SK-N-SH treated with all-trans-retinoic acid at 6 μM for 48 hours (cell line): ENCODE measurements around the gene SMYD4.
A peak's percentile ranks its signal among the peaks of the same experiment; 100 is the strongest.

ENCODE experiments used
- ATAC-seq: fragments of 200-7000 bp; cut with Tn5 transposase; 3 replicates; pipeline ENCODE4 v1.9.1; 2020; ENCODE audit warnings: mild to moderate bottlenecking, moderate library complexity
- ARNTL ChIP-seq: fragments of 450-650 bp; formaldehyde crosslinking; IDR thresholded peaks from 2 replicates; pipeline ENCODE4 v1.5.0; 2020; ENCODE audit warnings: low read depth, mild to moderate bottlenecking, moderate library complexity, borderline replicate concordance
- CSDC2 ChIP-seq: fragments of 250-450 bp; sonication (Bioruptor Pico); IDR thresholded peaks from 2 replicates; pipeline ENCODE4 v1.5.0; 2020; ENCODE audit warnings: mild to moderate bottlenecking, moderate library complexity
- GLIS3 ChIP-seq: fragments of 250-450 bp; sonication (Bioruptor Pico); IDR thresholded peaks from 2 replicates; pipeline ENCODE4 v1.5.0; 2020; ENCODE audit warnings: mild to moderate bottlenecking, moderate library complexity
- OSR1 ChIP-seq: fragments of 250-450 bp; sonication (Bioruptor Pico); IDR thresholded peaks from 2 replicates; pipeline ENCODE4 v1.8.0; 2022; ENCODE audit warnings: moderate library complexity, mild to moderate bottlenecking, inconsistent platforms
- RARB ChIP-seq: fragments of 250-450 bp; sonication (Bioruptor Pico); IDR thresholded peaks from 2 replicates; pipeline ENCODE4 v1.8.0; 2021; ENCODE audit warnings: mild to moderate bottlenecking, moderate library complexity
- SNAI2 ChIP-seq: fragments of 250-450 bp; sonication (Bioruptor Pico); IDR thresholded peaks from 2 replicates; pipeline ENCODE4 v1.5.0; 2020; ENCODE audit warnings: mild to moderate bottlenecking, moderate library complexity
- TCF4 ChIP-seq: fragments of 250-450 bp; sonication (Bioruptor Pico); IDR thresholded peaks from 2 replicates; pipeline ENCODE4 v1.8.0; 2021; ENCODE audit warnings: mild to moderate bottlenecking, moderate library complexity, borderline replicate concordance
- TOX ChIP-seq: fragments of 250-450 bp; sonication (Bioruptor Pico); IDR thresholded peaks from 2 replicates; pipeline ENCODE4 v1.8.0; 2021; ENCODE audit warnings: mild to moderate bottlenecking, moderate library complexity, borderline replicate concordance
- ZC3H10 ChIP-seq: fragments of 250-450 bp; sonication (Bioruptor Pico); IDR thresholded peaks from 2 replicates; pipeline ENCODE4 v1.5.1; 2021; ENCODE audit warnings: mild to moderate bottlenecking, moderate library complexity
- ZFP30 ChIP-seq: fragments of 450-650 bp; formaldehyde crosslinking; IDR thresholded peaks from 2 replicates; pipeline ENCODE4 v1.5.0; 2022; ENCODE audit warnings: mild to moderate bottlenecking, moderate library complexity
- ZNF565 ChIP-seq: fragments of 450-650 bp; formaldehyde crosslinking; conservative IDR thresholded peaks from 2 replicates; pipeline ENCODE4 v1.5.0; 2020; ENCODE audit warnings: low read depth, mild to moderate bottlenecking, moderate library complexity
- ZNF70 ChIP-seq: fragments of 450-650 bp; formaldehyde crosslinking; IDR thresholded peaks from 2 replicates; pipeline ENCODE4 v1.5.0; 2020; ENCODE audit warnings: mild to moderate bottlenecking, moderate library complexity
- TF ChIP-seq, protein P1 (sequence below): fragments of 250-450 bp; sonication (Bioruptor Pico); IDR thresholded peaks from 2 replicates; pipeline ENCODE4 v1.5.1; 2020; ENCODE audit warnings: low read depth, mild to moderate bottlenecking, moderate library complexity
- TF ChIP-seq, protein P2 (sequence below): fragments of 250-450 bp; sonication (Bioruptor Pico); IDR thresholded peaks from 2 replicates; pipeline ENCODE4 v1.8.0; 2021; ENCODE audit warnings: low read depth, mild to moderate bottlenecking, moderate library complexity, borderline replicate concordance
- TF ChIP-seq, protein P3 (sequence below): fragments of 250-450 bp; sonication (Bioruptor Pico); IDR thresholded peaks from 2 replicates; pipeline ENCODE4 v1.8.0; 2020; ENCODE audit warnings: mild to moderate bottlenecking, moderate library complexity, borderline replicate concordance
- TF ChIP-seq, protein P4 (sequence below): fragments of 250-450 bp; sonication (Bioruptor Pico); IDR thresholded peaks from 2 replicates; pipeline ENCODE4 v1.5.0; 2020; ENCODE audit warnings: mild to moderate bottlenecking, moderate library complexity

SMYD4 gene

DNA sequence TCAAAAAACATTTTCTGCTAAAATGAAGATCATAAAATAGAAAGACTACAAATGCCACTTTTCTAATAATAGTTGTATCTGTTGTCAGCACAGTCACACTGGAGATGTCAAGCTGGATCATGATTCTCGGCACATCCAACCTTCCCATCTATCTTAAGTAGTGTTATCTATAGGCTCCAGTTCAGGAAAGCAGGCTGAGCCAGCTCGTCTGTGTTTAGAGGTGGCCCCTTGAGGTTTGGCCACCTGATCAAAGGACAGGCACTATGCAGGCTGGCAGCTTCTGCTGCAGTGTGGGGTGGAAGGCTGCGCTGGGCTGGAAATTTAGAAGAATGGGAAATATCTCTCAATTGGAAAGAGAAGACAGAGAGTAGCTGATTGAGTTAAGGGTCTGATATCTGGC lies 32.4 kb downstream of the SMYD4 start:
- no peak for ATAC-seq
- TF ChIP-seq, protein P1, sequence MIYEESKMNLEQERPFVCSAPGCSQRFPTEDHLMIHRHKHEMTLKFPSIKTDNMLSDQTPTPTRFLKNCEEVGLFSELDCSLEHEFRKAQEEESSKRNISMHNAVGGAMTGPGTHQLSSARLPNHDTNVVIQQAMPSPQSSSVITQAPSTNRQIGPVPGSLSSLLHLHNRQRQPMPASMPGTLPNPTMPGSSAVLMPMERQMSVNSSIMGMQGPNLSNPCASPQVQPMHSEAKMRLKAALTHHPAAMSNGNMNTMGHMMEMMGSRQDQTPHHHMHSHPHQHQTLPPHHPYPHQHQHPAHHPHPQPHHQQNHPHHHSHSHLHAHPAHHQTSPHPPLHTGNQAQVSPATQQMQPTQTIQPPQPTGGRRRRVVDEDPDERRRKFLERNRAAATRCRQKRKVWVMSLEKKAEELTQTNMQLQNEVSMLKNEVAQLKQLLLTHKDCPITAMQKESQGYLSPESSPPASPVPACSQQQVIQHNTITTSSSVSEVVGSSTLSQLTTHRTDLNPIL (CRISPR knock-in tag) = no peak
- no peak for TF ChIP-seq ZNF70

DNA sequence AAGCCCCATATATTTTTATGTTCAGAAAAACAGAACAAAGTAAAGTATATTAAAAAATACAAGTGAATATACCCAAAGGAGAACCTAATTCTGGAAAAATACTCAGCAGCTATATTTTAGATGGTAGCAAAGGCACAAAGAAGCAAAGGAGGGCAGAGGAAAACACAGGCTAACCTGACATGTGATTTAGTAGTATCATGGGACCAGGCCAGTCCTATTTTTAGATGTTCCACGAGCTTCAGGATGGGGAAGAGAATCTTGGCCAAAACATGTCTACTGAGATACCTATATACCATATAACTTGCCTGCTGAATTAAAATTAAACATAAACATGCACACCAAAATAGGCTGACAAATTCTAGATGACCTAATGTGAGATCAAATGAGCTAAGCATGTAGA lies 32.9 kb downstream of the SMYD4 start:
- TF ChIP-seq, protein P2, sequence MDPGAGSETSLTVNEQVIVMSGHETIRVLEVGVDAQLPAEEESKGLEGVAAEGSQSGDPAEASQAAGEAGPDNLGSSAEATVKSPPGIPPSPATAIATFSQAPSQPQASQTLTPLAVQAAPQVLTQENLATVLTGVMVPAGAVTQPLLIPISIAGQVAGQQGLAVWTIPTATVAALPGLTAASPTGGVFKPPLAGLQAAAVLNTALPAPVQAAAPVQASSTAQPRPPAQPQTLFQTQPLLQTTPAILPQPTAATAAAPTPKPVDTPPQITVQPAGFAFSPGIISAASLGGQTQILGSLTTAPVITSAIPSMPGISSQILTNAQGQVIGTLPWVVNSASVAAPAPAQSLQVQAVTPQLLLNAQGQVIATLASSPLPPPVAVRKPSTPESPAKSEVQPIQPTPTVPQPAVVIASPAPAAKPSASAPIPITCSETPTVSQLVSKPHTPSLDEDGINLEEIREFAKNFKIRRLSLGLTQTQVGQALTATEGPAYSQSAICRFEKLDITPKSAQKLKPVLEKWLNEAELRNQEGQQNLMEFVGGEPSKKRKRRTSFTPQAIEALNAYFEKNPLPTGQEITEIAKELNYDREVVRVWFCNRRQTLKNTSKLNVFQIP (CRISPR knock-in tag) = no peak
- TF ChIP-seq GLIS3 (CRISPR knock-in tag) (no peak), ZC3H10 (CRISPR knock-in tag) (no peak), ARNTL (no peak), SNAI2 (CRISPR knock-in tag) (no peak), TCF4 (no peak), OSR1 (CRISPR knock-in tag) (no peak), CSDC2 (CRISPR knock-in tag) (no peak), RARB (CRISPR knock-in tag) (no peak), TOX (CRISPR knock-in tag) (no peak), ZNF565 (CRISPR knock-in tag) (no peak), ZFP30 (no peak)
- TF ChIP-seq, protein P3, sequence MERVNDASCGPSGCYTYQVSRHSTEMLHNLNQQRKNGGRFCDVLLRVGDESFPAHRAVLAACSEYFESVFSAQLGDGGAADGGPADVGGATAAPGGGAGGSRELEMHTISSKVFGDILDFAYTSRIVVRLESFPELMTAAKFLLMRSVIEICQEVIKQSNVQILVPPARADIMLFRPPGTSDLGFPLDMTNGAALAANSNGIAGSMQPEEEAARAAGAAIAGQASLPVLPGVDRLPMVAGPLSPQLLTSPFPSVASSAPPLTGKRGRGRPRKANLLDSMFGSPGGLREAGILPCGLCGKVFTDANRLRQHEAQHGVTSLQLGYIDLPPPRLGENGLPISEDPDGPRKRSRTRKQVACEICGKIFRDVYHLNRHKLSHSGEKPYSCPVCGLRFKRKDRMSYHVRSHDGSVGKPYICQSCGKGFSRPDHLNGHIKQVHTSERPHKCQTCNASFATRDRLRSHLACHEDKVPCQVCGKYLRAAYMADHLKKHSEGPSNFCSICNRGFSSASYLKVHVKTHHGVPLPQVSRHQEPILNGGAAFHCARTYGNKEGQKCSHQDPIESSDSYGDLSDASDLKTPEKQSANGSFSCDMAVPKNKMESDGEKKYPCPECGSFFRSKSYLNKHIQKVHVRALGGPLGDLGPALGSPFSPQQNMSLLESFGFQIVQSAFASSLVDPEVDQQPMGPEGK (CRISPR knock-in tag) = no peak
- TF ChIP-seq, protein P4, sequence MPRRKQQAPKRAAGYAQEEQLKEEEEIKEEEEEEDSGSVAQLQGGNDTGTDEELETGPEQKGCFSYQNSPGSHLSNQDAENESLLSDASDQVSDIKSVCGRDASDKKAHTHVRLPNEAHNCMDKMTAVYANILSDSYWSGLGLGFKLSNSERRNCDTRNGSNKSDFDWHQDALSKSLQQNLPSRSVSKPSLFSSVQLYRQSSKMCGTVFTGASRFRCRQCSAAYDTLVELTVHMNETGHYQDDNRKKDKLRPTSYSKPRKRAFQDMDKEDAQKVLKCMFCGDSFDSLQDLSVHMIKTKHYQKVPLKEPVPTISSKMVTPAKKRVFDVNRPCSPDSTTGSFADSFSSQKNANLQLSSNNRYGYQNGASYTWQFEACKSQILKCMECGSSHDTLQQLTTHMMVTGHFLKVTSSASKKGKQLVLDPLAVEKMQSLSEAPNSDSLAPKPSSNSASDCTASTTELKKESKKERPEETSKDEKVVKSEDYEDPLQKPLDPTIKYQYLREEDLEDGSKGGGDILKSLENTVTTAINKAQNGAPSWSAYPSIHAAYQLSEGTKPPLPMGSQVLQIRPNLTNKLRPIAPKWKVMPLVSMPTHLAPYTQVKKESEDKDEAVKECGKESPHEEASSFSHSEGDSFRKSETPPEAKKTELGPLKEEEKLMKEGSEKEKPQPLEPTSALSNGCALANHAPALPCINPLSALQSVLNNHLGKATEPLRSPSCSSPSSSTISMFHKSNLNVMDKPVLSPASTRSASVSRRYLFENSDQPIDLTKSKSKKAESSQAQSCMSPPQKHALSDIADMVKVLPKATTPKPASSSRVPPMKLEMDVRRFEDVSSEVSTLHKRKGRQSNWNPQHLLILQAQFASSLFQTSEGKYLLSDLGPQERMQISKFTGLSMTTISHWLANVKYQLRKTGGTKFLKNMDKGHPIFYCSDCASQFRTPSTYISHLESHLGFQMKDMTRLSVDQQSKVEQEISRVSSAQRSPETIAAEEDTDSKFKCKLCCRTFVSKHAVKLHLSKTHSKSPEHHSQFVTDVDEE (CRISPR knock-in tag) = no peak
- no peak for ATAC-seq

DNA sequence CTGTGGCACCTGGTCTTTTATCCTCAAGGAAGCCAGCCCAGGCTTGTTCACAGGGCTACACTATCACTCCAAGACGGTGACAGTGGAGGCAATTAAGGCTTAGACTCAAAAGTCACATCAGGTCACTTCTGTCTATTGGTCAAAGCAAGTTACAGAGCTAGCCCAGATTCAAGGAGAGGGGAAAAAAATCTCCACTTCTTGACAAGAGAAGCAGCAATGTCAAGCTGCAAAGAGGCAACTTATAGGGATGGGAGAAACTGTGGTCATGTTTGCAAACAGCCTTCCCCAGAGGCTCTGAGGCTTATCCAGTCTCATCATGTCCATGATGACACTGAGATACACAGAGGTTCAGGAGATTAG lies 36.3 kb downstream of the SMYD4 start:
- TF ChIP-seq TCF4 = no peak
- TF ChIP-seq ZNF565 (CRISPR knock-in tag) = no peak
- peak; percentile 43 for ATAC-seq

DNA sequence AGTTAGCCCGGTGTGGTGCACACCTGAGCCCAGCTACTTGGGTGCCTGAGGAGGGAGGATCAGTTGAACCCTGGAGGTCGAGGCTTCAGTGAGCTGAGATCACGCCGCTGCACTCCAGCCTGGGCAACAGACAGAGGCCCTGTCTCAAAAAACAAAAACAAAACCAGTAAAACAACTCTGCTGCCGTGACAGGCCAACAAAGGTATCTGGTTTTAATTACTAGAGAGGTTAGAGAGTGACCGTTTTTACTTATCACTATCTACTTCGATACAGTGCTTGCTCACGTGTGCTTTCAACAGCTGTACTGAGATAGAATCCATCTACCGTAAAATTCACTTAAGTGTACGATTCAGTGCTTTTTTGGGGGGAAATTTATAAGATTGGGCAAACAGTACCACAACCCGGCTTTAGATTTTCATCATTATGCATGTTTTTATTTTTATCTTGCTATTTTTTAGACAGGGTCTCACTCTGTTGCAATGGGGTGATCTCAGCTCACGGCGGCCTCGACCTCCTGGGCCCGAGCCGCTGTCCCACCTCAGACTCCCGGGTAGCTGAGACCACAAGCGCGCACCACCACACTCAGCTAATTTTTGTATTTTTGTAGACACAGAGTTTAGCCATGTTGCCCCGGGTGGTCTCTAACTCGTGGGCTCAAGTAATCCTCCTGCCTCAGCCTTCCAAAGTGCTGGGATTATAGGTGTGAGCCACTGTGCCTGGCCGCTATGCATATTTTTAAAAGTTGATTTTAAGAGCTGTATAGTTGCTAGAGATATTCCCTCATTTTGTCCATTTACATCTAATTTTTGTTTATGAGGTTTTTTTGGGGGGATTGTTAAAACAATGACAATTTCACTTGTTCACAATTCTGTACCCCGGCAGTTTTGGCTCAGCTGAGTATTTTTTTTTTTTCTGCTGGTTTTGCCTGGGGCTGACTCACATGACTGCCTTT lies 36.9 kb downstream of the SMYD4 start:
- ATAC-seq = peak; percentile 39
- TF ChIP-seq SNAI2 (CRISPR knock-in tag) (no peak), RARB (CRISPR knock-in tag) (no peak), TCF4 (peak; percentile 78)
- TF ChIP-seq, protein P1 (CRISPR knock-in tag) = no peak
- TF ChIP-seq, protein P4 (CRISPR knock-in tag) = 0 out of 2 replicates have a peak, but pooled peaks have one; percentile 18
